HG03439 (cell line): ENCODE measurements around the gene MORN5.

Source experiments
- ATAC-seq: cut with Tn5 transposase; IDR thresholded peaks from one replicate; pipeline ENCODE4 v1.9.1; 2021; ENCODE audit warnings: mild to moderate bottlenecking, moderate library complexity; ENCODE audit not compliant: unreplicated experiment

MORN5 gene

DNA sequence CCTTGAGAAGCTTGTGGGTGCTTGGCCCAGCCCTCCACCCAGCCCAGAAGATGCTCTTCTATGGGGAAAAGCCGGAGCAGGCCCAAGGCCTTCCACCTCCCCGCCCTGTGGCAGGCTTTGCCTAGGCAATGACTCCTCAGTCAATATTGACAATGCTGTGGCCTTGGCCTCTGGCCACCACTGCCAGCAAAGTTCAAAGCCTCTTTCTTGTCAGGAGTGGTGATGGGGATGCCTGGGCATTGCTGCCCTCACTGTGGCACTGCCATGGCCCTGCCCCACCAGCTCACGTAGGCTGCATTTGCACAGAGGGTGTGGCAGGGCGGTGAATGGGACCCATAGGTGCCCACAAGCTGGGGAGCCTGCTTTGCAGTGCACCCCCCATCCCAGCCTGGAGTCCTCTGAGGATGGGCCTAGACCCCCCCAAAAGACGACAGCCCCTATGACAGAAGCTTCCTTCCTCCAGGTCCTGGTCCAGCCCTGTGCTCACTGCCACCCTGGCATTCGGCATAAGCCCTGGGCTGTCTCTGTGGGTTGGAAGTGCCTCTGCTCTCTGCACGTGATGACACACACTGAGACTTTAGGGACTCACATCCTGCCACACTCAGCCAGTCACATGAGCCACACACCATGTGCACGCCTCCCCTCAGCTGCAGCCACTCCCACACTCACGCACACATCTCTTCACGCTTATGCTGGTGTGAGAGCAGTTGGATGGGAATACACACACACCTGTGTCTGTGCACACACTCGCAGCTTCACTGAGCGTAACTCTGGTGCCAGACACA lies 31.1 kb downstream of the MORN5 start:
- no peak for ATAC-seq

DNA sequence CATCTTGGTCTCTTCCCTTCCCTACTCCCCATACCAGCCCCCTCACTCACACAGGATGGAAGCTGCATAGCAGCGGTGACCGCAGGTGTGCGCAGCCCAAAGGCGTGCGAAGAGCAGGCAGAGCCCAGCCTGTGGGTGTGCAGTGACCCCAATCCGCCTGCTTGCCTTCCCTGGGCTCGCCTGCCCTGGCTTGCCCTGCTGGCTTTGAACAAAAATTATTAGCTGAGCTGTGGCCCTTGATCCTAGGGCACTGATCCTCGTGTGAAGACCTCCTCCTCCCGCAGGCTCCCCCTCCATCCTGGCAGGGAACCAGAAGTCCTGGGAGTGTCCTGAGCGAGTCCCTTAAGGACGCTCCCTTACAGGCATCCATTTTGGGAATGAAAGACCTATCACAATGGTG lies 31.9 kb downstream of the MORN5 start:
- ATAC-seq = no peak

DNA sequence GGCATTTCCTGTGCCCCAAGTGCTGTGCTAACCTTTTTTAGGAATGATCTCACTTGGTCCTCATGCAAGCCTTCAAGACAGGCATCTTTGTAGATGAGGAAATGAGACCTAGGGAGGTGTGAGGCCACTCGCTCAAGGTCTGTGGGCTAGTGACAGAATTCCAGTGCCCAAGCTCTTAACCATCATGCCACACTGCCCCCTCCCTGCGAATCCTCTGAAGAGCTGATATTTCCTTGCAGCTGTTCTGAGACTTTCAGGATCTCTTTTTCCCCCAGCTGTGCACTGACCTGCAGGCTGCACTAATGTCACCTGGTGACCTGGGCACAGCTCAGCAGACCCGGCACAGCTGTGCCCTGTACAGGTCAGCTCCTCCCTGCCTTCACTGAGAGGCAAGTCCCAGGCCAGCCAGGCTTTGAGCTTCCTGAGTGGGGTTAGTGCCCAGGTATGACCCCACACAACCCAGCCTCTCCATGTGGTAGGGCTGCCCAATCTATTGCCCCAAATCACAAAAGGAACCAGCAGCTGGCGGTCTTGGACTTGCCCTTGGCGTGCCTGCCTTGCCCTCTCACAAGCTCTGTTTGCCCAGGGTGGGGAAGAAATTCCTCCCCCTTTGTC lies 32.7 kb downstream of the MORN5 start:
- ATAC-seq = no peak

DNA sequence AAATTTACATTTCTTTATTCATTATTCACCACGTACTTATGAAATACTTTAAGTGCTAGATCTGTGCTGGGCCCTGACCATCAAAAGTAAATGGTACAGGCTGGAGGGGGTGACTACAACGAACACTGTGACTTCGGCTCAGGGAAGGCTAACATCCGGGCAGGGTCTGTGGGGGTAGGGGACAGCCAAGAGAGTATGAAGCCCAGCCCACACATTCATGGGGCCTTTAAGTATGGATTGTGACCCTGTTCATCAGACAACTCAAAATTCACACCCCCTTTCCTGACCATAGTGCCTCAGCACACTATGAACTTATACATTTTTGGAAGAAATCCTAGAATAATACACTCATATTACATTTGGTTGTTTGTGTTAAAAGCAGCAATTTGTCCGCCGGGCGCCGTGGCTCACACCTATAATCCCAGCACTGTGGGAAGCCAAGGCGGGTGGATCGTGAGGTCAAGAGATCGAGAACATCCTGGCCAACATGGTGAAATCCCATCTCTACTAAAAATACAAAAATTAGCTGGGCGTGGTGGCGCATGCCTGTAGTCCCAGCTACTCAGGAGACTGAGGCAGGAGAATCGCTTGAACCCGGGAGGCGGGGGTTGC lies 33.3 kb downstream of the MORN5 start:
- ATAC-seq = no peak

DNA sequence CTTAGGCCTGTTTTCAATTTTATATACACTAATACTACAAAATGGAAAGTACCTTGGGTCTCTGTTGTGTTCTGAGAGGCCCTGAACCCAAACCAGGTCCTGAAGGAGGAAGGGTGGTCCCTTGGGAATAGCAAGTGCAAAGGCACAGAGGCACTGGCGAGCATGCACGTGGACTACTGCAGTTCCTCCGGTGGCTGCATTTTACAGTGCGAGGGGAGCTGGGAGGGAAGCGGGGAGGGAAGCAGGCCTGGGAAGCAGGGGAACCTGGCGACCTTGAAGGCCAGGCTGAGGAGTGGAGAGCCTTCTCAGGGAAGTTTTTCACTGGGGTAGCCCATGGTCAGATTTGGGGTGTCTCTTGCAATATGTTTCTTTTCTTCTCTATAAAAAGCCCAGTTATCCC lies 33.9 kb downstream of the MORN5 start:
- no peak for ATAC-seq

DNA sequence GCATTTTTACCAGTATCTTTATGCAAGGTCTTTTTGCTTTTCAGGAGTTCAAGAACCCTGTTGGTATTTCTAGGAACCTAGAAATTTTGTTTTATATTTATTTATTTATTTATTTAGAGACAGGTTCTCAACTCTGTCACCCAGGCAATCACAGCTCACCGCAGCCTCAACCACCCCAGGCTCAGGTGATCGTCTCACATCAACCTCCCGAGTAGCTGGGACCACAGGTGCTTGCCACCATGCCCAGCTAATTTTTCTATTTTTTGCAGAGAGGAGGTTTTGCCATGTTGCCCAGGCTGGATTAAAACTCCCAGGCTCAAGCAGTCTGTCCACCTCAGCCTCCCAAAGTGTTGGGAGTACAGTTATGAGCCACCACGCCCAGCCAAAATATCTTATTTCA lies 36.2 kb downstream of the MORN5 start:
- no peak for ATAC-seq

DNA sequence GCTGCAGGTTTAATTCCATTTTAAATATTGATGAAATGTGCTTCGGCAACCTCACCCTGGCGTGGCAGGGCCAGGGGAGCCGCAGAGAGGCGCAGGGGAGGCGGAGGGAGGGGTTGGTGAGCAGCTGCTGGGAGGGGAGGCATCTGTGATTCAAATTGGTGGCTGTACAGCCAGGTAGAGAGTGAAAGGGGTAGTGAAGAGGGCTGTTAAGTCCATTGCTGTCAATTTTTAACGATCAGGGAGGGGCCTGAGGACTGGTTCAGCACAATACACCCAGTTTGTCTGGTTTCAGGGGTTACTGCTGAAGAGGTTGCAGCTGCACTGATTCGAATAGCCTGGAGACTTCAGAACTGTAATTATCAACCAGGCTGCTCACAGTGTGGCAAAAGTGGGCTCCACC lies 37.7 kb downstream of the MORN5 start:
- ATAC-seq = no peak

DNA sequence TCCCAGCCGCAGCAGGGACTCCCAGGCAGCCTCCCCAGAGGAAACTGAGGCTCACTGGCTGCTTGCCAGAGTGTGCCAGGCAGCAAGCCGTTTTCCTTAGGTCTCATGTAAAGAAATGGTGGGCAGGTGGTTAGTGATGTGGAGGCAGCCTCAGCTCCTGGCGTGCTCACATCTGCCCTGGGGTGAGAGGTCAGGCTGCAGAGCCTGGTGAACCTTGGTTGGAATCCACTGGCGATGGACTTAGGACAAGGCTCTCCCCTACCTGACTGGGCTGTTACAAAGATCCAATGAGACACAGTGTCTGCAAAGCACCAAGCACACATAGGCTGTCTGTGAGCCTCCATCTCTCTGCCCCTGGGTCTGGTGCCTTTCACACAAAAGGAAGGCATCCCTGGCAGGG lies 38.2 kb downstream of the MORN5 start:
- ATAC-seq = no peak

DNA sequence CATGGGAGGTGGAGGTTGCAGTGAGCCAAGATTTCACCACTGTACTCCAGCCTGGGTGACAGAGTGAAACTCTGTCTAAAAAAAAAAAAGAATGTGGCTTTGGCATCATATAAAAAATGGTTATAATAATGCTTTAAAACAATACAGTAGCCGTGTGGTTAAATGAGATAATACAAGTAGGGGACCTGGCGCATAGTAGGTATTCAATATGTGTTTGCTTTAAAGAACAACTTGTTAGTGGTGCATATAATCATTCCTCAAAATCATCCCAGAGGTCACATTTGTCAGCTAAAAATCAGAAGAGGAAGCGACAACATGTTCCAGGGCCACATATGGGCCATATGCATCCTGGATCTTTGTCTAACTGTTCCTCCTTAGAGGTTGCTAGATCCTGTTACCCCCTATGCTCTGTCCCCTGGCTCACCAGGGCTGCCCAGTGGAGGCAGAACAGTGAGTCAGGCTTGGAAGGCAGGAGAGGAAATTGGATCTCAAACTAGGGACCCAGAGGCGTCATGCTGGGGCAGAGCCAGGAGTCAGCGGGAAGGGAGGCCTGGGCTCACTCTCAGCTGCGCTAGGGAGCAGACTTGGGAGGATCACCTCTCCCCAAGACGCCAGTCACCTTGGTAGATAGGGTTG lies 41.4 kb downstream of the MORN5 start:
- no peak for ATAC-seq

DNA sequence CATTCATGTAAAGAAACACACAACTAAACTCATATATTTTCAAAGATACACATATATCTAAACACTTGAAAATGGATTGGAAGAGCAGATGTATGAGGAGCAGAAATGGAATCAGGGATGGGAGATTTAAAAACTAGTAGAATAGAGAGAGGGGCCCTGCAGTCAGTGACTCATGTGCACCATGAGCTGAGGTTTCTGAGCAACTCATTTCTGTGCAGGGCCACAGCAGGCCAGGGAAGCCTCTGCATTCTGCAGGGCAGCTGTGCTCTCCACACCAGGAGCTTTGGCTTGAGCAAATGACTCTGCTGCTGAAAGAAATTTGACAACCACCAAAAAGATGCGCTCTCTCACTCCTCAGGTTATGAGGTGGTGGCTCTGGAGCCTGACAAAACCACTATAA lies 41.9 kb downstream of the MORN5 start:
- no peak for ATAC-seq

DNA sequence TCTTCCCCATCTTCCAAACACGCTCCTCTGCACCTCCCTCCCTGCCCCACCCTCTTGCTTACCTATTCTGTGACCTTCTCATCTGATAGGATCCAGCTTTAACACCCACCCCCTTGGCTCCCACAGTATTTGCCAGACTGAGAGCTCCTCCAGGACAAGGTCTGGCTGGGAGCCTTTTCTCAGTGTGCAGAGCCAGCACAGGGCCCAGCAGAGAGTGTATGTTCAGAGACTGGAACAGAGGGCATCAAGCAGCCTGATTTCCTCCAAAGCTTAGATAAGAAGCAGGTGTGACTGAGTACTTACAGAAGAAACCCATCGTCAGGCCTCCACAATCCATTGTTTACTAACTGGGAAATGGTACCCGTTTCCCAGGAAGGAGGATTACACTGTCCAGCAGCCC lies 42.4 kb downstream of the MORN5 start:
- no peak for ATAC-seq

DNA sequence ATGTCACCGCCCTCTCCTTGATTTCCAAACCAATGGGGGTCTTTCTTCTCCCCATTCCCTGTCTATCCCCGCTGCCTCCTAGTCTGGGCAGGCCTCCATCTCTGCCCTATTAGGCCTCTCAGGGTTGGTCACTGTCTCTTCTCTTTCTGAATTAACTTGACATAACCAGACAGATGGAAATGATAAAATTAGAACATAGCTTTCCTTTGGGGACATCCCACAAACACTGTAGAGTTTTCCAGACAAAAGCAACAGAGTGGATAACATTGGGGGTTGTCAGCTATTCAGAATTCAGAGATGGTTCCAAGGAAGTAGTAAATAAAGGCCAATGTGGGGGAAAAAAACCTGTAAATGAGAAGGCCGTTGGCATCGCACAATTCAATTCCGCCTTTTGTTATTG lies 44.3 kb downstream of the MORN5 start:
- ATAC-seq = no peak

DNA sequence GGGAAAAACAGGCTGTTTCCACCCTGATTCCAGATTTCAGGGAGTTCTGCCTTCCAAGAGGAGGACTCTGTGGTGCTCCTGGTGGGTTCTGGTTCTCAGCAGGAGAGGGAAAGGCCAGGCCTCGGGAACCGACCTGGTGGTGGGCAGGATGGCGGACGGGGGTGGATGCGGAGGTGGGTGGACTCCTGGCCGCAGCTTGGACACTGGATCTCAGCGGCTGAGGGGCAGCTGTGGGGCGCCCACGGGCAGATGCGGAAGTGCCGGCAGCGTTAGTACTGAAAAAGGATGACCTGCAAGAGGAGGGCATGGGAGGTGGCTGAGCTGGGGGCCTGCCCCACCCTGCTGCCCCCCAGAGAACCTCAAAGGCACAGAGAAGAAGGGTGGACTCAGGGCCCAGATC lies 44.8 kb downstream of the MORN5 start:
- ATAC-seq = no peak

DNA sequence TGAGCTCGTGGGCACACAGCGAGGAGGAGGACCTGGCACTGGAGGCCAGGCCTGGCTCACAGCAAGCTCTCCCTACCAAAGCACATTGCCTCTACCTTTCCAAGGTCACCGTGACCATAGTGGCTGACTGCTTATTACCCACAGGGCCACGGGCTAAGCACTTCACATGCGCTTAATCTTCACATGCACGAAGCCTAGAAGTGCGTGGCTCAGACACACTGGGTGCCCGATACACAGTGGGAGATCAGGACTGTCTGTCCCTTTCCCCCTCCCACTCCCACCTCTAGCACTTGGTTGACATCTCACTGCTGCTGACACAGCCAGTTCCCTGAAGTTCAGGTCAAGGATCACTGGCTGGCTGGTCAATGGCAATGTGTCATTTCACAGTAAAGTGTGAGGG lies 45.5 kb downstream of the MORN5 start:
- no peak for ATAC-seq

DNA sequence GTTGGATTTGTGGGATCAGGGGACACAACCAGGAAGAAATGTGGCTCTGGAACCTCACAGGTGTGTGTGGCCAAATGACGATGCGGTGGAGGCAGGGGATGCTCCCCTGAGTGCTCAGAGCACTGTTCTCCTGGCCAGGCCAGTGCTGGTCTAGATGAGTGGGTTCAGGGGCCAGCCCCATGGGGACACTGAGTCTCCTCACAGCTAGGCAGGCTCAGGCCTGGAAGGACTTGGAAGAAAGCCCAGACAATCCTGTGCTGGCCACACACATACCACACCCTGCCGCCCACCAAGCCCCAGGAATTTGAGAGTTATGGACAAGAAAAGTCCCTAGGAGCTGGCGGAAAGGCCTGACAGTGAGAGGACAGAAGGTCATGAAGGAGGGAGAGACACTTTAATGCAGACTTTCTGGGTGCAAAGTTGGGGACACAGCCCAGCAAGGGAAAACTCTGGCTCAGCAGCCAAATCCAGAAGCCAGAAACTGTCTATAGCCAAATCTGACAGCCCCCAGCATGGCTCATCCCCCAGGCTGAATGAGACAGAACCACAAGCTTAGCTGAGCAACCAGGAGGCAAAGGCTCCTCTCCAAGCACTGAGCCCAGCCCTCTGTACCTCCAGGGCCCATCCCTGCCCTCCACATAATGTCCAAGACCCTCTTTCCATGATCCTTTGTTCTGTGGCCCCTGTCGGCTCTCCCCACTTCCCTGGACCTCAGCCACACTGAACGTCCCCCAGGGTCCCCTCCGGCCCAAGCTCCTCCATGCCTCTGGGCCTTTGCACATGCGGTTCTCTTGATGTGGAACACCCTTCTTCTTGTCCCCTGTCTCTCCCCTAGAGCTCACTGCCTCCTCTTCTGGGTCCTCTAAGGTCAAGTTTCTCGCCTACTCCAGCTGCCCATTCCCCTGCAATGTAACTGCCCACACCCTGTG lies 46.7 kb downstream of the MORN5 start:
- ATAC-seq = no peak

DNA sequence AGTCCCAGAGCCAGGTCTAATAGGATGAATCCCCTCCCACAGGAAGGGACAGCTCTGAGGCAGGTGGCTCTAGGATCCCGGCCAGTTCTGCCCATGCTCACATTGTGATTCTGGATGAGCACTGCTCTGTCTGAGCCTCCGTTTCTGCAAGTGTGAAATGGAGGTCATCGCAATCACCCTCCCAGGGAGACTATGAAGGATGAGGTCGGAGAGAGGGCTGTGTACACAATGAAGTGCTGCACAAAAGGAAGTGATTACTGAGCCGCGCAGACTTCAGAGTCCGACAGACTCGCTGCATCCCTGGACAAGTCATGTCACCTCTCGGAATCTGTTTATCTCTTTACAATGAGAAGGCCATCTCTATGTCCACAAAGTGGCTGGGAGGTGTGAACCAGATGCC lies 47.4 kb downstream of the MORN5 start:
- ATAC-seq = no peak

DNA sequence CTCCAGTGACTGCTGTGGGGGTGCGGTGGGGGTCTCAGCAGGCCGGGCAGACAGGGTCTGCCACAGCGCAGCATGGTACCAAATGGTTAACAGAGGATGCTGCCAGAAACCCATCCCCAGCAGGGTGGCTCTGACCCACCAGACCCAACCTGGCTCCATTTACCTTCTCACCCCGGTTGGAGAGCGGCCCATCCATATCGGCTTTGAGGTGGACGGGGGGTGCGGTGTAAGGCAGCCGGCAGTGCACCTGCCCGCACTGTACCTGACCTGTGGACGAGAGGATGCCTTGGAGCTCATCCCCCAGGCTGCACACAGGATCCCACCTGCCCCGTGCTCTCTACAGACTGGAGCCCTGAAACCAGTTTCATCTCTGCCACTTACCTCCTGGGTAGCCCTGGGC lies 49.7 kb downstream of the MORN5 start:
- ATAC-seq = no peak

DNA sequence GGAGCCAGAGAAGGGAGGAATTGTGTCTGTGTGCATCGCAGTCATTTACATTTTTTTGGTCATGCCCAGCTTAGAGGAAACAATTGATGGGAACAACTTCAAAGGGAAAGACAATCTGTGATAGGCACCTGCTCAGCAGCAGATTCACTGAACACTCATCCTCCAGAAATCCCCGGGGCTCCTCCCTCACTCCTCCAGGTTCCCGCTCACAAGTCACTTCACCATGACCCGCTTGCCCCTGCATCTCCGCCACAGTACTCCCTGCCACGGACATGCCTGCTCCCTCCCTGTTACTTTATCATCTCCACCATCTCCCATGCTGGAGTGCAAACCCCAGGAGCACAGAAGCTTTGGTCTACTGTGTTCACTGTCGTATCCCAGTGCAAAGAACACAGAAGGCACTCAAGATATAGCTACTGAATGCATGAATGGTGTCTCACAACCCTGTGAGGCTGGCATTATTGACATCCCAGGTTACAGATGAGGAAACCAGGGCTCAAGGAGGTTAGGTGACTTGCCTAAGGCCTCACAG lies 52.8 kb downstream of the MORN5 start:
- ATAC-seq = no peak

DNA sequence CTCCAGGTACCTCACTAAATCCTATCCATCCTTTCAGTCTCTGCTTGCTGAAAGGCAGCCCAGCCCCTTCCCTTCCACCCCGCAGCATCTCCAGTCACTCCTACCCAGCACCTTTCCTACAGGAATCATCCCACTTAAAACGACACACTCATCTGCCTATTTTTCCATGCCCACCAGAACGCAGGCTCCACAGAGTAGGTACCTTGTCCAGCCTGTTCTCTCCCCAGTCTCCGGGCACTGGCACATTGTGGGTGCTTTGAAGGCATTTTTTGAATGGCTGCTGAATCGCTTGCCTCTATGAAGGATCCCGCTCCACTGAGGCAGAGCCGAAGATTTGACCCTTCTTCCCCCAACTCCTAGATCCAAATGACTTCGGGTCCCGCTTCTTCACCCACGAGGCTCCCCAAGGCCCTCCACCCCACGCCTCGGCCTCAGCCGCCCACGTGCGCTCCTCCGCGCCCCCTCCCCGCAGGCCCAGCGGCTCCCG lies 53.4 kb downstream of the MORN5 start:
- ATAC-seq = no peak

DNA sequence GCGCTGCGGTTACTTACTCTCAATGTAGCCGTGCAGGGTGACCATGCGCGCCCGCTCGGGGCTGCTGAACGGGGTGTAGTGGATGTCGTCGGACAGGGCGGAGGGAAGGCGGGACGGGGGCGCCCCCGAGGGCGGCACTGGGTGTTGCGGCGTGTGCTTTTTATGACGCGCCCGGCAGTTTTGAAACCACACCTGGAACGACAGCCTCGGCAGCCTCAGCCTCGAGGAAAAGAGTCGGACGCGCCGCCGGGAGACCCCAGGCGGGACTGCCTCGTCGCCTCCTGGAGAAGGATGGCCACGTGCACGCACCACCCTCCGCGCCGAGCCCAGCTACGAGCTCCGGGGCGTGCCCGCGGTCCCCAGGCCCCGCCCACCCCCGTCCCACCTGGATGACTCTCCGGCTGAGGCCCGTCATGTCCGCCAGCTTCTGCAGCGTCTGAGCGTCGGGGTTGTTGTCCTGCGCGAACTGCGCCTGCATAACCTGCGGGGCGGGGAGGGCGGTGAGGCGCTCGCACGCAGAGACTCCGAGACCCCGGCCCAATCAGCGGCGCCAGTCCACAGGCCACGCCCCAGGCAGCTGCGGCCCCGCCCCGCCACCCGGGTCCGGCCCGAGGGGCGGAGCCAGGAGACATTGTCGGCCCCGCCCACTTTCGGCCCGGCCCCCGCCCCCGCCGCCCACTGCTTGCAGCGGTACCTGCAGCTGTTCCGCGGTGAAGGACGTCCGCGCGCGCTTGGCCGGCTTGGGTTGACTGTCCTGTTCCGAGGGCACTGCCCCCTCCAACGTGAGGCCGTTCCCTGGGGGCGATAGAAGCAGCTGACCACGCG lies 54.1 kb downstream of the MORN5 start:
- ATAC-seq = no peak
